HEK293 (cell line): ENCODE data around the gene IPO13.

Experiments used
- CTCF ChIA-PET: fragments of 350-600 bp; formaldehyde crosslinking; extraction: SDS; loops from one replicate; lab custom pipeline; 2021; ENCODE audit warnings: antibody characterized with exemption; lab: Yijun Ruan, JAX
- POLR2A ChIA-PET: fragments of 300-600 bp; formaldehyde crosslinking; extraction: SDS; loops from one replicate; lab custom pipeline; 2020; ENCODE audit warnings: antibody characterized with exemption, inconsistent platforms; lab: Yijun Ruan, JAX
- H3K27ac ChIP-seq: fragments of 200-500 bp; sonication (Bioruptor generic); 2 replicates; pipeline ENCODE4 v1.5.1; 2014; ENCODE audit warnings: low read depth, low read length, control low read depth, inconsistent platforms; ENCODE audit errors: extremely low read depth
- H3K36me3 ChIP-seq, 2 experiments: fragments of 200-500 bp in 1 of 2; sonication (Bioruptor generic) in 1 of 2; 1 replicate in 1 of 2; 2 replicates in 1 of 2; pipeline ENCODE4 v1.5.1; 2014 to 2017; ENCODE audit warnings: inconsistent platforms in 2 of 2, low read length in 2 of 2; ENCODE audit not compliant: control insufficient read depth in 2 of 2, insufficient read depth in 1 of 2
- H3K4me1 ChIP-seq: fragments of 200-500 bp; sonication (Bioruptor generic); 2 replicates; pipeline ENCODE4 v1.5.1; 2014; ENCODE audit warnings: mild to moderate bottlenecking, low read length, inconsistent platforms; ENCODE audit not compliant: control insufficient read depth, insufficient read depth
- H3K4me3 ChIP-seq: 2 replicates; pipeline ENCODE4 v1.5.1; 2011; ENCODE audit warnings: low read depth, mild to moderate bottlenecking, control low read depth, low read length, moderate library complexity
- H3K9me3 ChIP-seq: fragments of 200-500 bp; sonication (Bioruptor generic); 2 replicates; pipeline ENCODE4 v1.5.1; 2014; ENCODE audit warnings: low read depth, low read length, inconsistent platforms; ENCODE audit not compliant: control insufficient read depth, insufficient read depth
- KLF1 ChIP-seq: fragments of 450-650 bp; formaldehyde crosslinking; IDR thresholded peaks from 2 replicates; pipeline ENCODE4 v1.5.1; 2016; ENCODE audit warnings: missing biosample characterization, missing genetic modification characterization
- KLF17 ChIP-seq: fragments of 450-650 bp; formaldehyde crosslinking; IDR thresholded peaks from 2 replicates; pipeline ENCODE4 v1.5.1; 2016; ENCODE audit warnings: missing biosample characterization, missing genetic modification characterization
- OVOL3 ChIP-seq: fragments of 450-650 bp; formaldehyde crosslinking; IDR thresholded peaks from 2 replicates; pipeline ENCODE4 v1.5.1; 2016; ENCODE audit warnings: missing biosample characterization, missing genetic modification characterization
- PRDM2 ChIP-seq: fragments of 450-650 bp; formaldehyde crosslinking; IDR thresholded peaks from 2 replicates; pipeline ENCODE4 v1.5.1; 2016; ENCODE audit warnings: missing biosample characterization, missing genetic modification characterization, borderline replicate concordance
- SCRT2 ChIP-seq: fragments of 450-650 bp; formaldehyde crosslinking; IDR thresholded peaks from 2 replicates; pipeline ENCODE4 v1.5.1; 2016; ENCODE audit warnings: missing biosample characterization, missing genetic modification characterization
- SP7 ChIP-seq: fragments of 450-650 bp; formaldehyde crosslinking; IDR thresholded peaks from 2 replicates; pipeline ENCODE4 v1.5.1; 2016; ENCODE audit warnings: missing biosample characterization, missing genetic modification characterization
- YY2 ChIP-seq: fragments of 450-650 bp; formaldehyde crosslinking; IDR thresholded peaks from 2 replicates; pipeline ENCODE4 v1.5.1; 2016; ENCODE audit warnings: missing biosample characterization, missing genetic modification characterization
- ZBTB21 ChIP-seq: fragments of 450-650 bp; formaldehyde crosslinking; IDR thresholded peaks from 2 replicates; pipeline ENCODE4 v1.5.1; 2017; ENCODE audit warnings: missing biosample characterization, missing genetic modification characterization
- ZBTB49 ChIP-seq: fragments of 450-650 bp; formaldehyde crosslinking; IDR thresholded peaks from 2 replicates; pipeline ENCODE4 v1.5.1; 2016; ENCODE audit warnings: missing biosample characterization, missing genetic modification characterization, low read depth
- ZIC2 ChIP-seq: fragments of 450-650 bp; formaldehyde crosslinking; IDR thresholded peaks from 2 replicates; pipeline ENCODE4 v1.5.1; 2016; ENCODE audit warnings: missing biosample characterization, missing genetic modification characterization
- ZNF114 ChIP-seq: fragments of 450-650 bp; formaldehyde crosslinking; IDR thresholded peaks from 2 replicates; pipeline ENCODE4 v1.5.0; 2017; ENCODE audit warnings: missing biosample characterization, missing genetic modification characterization
- ZNF132 ChIP-seq: fragments of 450-650 bp; formaldehyde crosslinking; IDR thresholded peaks from 2 replicates; pipeline ENCODE4 v1.5.1; 2017; ENCODE audit warnings: missing biosample characterization, missing genetic modification characterization, borderline replicate concordance
- ZNF18 ChIP-seq: fragments of 450-650 bp; formaldehyde crosslinking; IDR thresholded peaks from 2 replicates; pipeline ENCODE4 v1.5.1; 2016; ENCODE audit warnings: missing biosample characterization, missing genetic modification characterization
- ZNF398 ChIP-seq: fragments of 450-650 bp; formaldehyde crosslinking; IDR thresholded peaks from 2 replicates; pipeline ENCODE4 v1.5.1; 2017; ENCODE audit warnings: missing biosample characterization, missing genetic modification characterization
- ZNF416 ChIP-seq: fragments of 450-650 bp; formaldehyde crosslinking; IDR thresholded peaks from 2 replicates; pipeline ENCODE4 v1.5.1; 2016; ENCODE audit warnings: missing biosample characterization, missing genetic modification characterization
- ZNF48 ChIP-seq: fragments of 450-650 bp; formaldehyde crosslinking; IDR thresholded peaks from 2 replicates; pipeline ENCODE4 v1.5.1; 2016; ENCODE audit warnings: missing biosample characterization, missing genetic modification characterization
- ZNF530 ChIP-seq: fragments of 450-650 bp; formaldehyde crosslinking; IDR thresholded peaks from 2 replicates; pipeline ENCODE4 v1.5.1; 2016; ENCODE audit warnings: low read depth, missing biosample characterization, missing genetic modification characterization
- ZNF621 ChIP-seq: fragments of 450-650 bp; formaldehyde crosslinking; IDR thresholded peaks from 2 replicates; pipeline ENCODE4 v1.5.1; 2017; ENCODE audit warnings: missing biosample characterization, missing genetic modification characterization

IPO13 gene

GRCh38 chr1:44013949-44014348 lies 67.2 kb downstream of the IPO13 start:
- Histone ChIP-seq H3K36me3 (no peaks in the 10 kb centered on the region), H3K4me3 (no peak overlapping the region), H3K27ac (no peak overlapping the region), H3K9me3 (no peaks in the 10 kb centered on the region), H3K4me1 (no peaks in the 10 kb centered on the region)
- TF ChIP-seq ZNF398 (tag by site-specific recombination): 0 out of 2 replicates have a peak, but pooled peaks have one; percentile 37
- TF ChIP-seq ZIC2 (tag by site-specific recombination): peak; percentile 98
- no peak for TF ChIP-seq YY2 (tag by site-specific recombination)
- ChIA-PET CTCF (interaction anchor here (0.6 to 3.4 kb wide), 7 partner anchors 8 to 250 kb away, joined by 4 to 20 read pairs (median 6); no protein-coding TSS in a partner anchor), POLR2A (interaction anchor here (1.6 kb wide), 1 partner anchor 22 kb away, joined by 4 read pairs; no protein-coding TSS in a partner anchor)

GRCh38 chr1:44014365-44015104 lies 67.8 kb downstream of the IPO13 start:
- TF ChIP-seq SP7 (tag by site-specific recombination) (no peak), PRDM2 (tag by site-specific recombination) (no peak), SCRT2 (tag by site-specific recombination) (no peak), ZIC2 (tag by site-specific recombination) (0 out of 2 replicates have a peak, but pooled peaks have one; percentile 10), ZNF48 (tag by site-specific recombination) (no peak), ZNF530 (no peak), ZNF416 (tag by site-specific recombination) (no peak), KLF17 (tag by site-specific recombination) (0 out of 2 replicates have a peak, but pooled peaks have one; percentile 25), ZNF114 (tag by site-specific recombination) (no peak), ZNF132 (tag by site-specific recombination) (no peak), ZBTB21 (tag by site-specific recombination) (no peak), OVOL3 (tag by site-specific recombination) (no peak), ZBTB49 (tag by site-specific recombination) (no peak), ZNF18 (tag by site-specific recombination) (no peak), KLF1 (tag by site-specific recombination) (peak; percentile 65; the same call in 1 of the 2 replicates), ZNF621 (tag by site-specific recombination) (no peak)
- no peaks in the 10 kb centered on the region for H3K9me3 ChIP-seq
- ChIA-PET CTCF (interaction anchor here (0.7 to 3.4 kb wide), 7 partner anchors 8 to 485 kb away, joined by 3 to 20 read pairs (median 6); no protein-coding TSS in a partner anchor), POLR2A (interaction anchor here (1.6 kb wide), 1 partner anchor 22 kb away, joined by 4 read pairs; no protein-coding TSS in a partner anchor)
- H3K27ac ChIP-seq: no peak overlapping the region
- no peak overlapping the region for H3K4me3 ChIP-seq
- no peaks in the 10 kb centered on the region for H3K36me3 ChIP-seq
- H3K4me1 ChIP-seq: no peaks in the 10 kb centered on the region
